MCF 10A (cell line): ENCODE data around the gene GRIK2. TPM values are rescaled to one million over a fixed set of nuclear protein-coding genes. Genes with fewer than 3 reads are reported as not detected.

ENCODE experiments used
- BruUV-seq: library from RNA; stranded (reverse); fragments of 400-500 nt; replicated peaks from 2 replicates; lab custom pipeline; 2021; lab: Mats Ljungman, UMichigan
- CTCF ChIA-PET: fragments of 300-600 bp; sonication (Branson Sonifier 250); formaldehyde crosslinking; extraction: SDS; loops from one replicate; lab custom pipeline; 2021; ENCODE audit warnings: antibody characterized with exemption, inconsistent platforms; lab: Yijun Ruan, JAX
- POLR2A ChIA-PET: fragments of 300-600, 350-650 bp; sonication (Branson Sonifier 250); formaldehyde crosslinking; extraction: SDS; loops from one replicate; lab custom pipeline; 2020; ENCODE audit warnings: antibody characterized with exemption, inconsistent platforms; lab: Yijun Ruan, JAX
- DNase-seq: peaks from one replicate; pipeline ENCODE4 v3.0.0-alpha.2; 2018; ENCODE audit not compliant: unreplicated experiment
- H3K27ac Mint-ChIP-seq: one replicate; pipeline ENCODE4 v1.8.0; 2022; ENCODE audit warnings: mild to moderate bottlenecking, low read depth, mixed read lengths; ENCODE audit not compliant: unreplicated experiment
- H3K27me3 Mint-ChIP-seq: one replicate; pipeline ENCODE4 v1.8.0; 2022; ENCODE audit warnings: mixed read lengths; ENCODE audit not compliant: insufficient read depth, unreplicated experiment
- H3K36me3 Mint-ChIP-seq: one replicate; pipeline ENCODE4 v1.8.0; 2022; ENCODE audit warnings: mild to moderate bottlenecking, moderate library complexity, mixed read lengths; ENCODE audit not compliant: insufficient read depth, unreplicated experiment
- H3K4me1 Mint-ChIP-seq: one replicate; pipeline ENCODE4 v1.8.0; 2022; ENCODE audit warnings: mixed read lengths; ENCODE audit not compliant: insufficient read depth, unreplicated experiment
- H3K4me3 Mint-ChIP-seq: one replicate; pipeline ENCODE4 v1.8.0; 2022; ENCODE audit warnings: mild to moderate bottlenecking, moderate library complexity, mixed read lengths; ENCODE audit not compliant: unreplicated experiment
- H3K9me3 Mint-ChIP-seq: one replicate; pipeline ENCODE4 v1.8.0; 2022; ENCODE audit warnings: mixed read lengths; ENCODE audit not compliant: unreplicated experiment
- CTCF ChIP-seq: fragments of 200-600 bp; IDR thresholded peaks from one replicate; pipeline ENCODE4 v1.8.0; 2022; ENCODE audit warnings: antibody characterized with exemption, mild to moderate bottlenecking; ENCODE audit not compliant: unreplicated experiment
- intact Hi-C: fragments of 100-400 bp; cut with micrococcal nuclease; formaldehyde crosslinking; loops from 2 replicates; pipeline ENCODE4 v1.14.1; 2022
- total RNA-seq: library from RNA; stranded (reverse); gene quantifications from 2 replicates; pipeline ENCODE4 v1.2.3, GENCODE V29; 2022

Gene GRIK2
- total RNA-seq, 1 experiment from 2014 or later: 0.89 TPM

GRCh38 chr6:101588343-101588742 is 194.8 kb downstream of the GRIK2 start:
- intact Hi-C loops: no loop called here
- no TSS peak for BruUV-seq
- TF ChIP-seq CTCF: no peak
- Mint-ChIP-seq H3K27me3 (no peaks in the 10 kb centered on the region), H3K4me1 (no peaks in the 10 kb centered on the region), H3K4me3 (no peak overlapping the region), H3K36me3 (no peaks in the 10 kb centered on the region), H3K27ac (no peak overlapping the region), H3K9me3 (no peaks in the 10 kb centered on the region)
- ChIA-PET CTCF (interaction anchor here (1.1 kb wide), 1 partner anchor 83 kb away, joined by 3 read pairs; no protein-coding TSS in a partner anchor), POLR2A (interaction anchor here (1.1 kb wide), 1 partner anchor 25 kb away, joined by 3 read pairs; no protein-coding TSS in a partner anchor)
- DNase-seq: no peak

DNA sequence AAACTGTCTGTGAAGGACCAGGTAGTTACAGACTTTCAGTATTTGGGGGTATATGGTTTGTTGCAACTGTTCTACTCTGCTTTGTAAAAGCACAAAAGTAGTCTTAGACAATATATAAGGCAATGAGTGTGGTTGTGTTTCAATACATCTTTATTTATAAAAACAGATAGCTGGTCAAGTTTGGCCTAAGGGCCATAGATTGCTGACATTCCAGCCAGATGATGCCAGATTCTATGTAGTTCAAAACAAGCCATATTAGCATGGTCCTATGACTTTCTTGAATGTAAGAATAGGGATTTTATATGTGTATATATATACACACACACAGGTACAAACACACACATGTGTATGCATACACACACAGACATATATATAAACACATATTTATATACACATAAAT is 201.8 kb downstream of the GRIK2 start:
- intact Hi-C loops: no loop called here
- no peak for DNase-seq

GRCh38 chr6:101597693-101598092 is 204.2 kb downstream of the GRIK2 start:
- ChIA-PET POLR2A (no interaction called here), CTCF (no interaction called here)
- Mint-ChIP-seq H3K27ac (no peak overlapping the region), H3K36me3 (no peaks in the 10 kb centered on the region), H3K27me3 (no peaks in the 10 kb centered on the region), H3K4me3 (no peak overlapping the region), H3K4me1 (peaks cover 6% of the 10 kb centered on the region), H3K9me3 (no peaks in the 10 kb centered on the region)
- intact Hi-C loops: no loop called here
- DNase-seq: peak; percentile 58
- TF ChIP-seq CTCF: no peak
- BruUV-seq: no TSS peak

More for the DNA sequence above, 201.8 kb downstream of the GRIK2 start:
- Mint-ChIP-seq H3K27me3 (no peaks in the 10 kb centered on the region), H3K4me3 (no peak overlapping the region), H3K27ac (no peak overlapping the region), H3K9me3 (no peaks in the 10 kb centered on the region), H3K4me1 (peaks cover 6% of the 10 kb centered on the region), H3K36me3 (no peaks in the 10 kb centered on the region)
- no peak for TF ChIP-seq CTCF
- ChIA-PET POLR2A (interaction anchor here (0.6 kb wide), 1 partner anchor 38 kb away, joined by 3 read pairs; no protein-coding TSS in a partner anchor), CTCF (no interaction called here)
- BruUV-seq: no TSS peak

DNA sequence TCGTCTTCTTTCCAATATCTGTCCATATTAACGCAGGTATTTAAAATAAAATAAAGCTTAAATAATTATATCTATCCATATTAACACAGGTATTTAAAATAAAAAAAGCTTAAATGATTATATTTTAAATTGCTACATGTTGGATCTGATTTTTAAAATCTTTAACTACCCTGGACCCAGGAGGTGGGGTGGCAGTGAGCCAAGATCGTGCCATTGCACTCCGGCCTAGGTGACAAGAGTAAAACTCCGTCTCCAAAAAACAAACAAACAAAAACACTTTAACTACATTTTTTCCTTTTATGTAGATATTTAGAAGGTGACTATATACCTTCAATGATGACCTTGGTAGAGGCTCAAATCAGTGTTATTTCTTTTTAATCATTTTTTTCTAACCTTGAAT is 211.9 kb downstream of the GRIK2 start:
- no peak for DNase-seq
- intact Hi-C loops: no loop called here
- no TSS peak for BruUV-seq
- Mint-ChIP-seq H3K27me3 (no peaks in the 10 kb centered on the region), H3K36me3 (no peaks in the 10 kb centered on the region), H3K4me3 (no peak overlapping the region), H3K27ac (no peak overlapping the region), H3K4me1 (no peaks in the 10 kb centered on the region), H3K9me3 (peaks cover 7% of the 10 kb centered on the region)
- no peak for TF ChIP-seq CTCF
- POLR2A ChIA-PET: no interaction called here
- CTCF ChIA-PET: interaction anchor here (0.7 to 0.8 kb wide), 2 partner anchors 13 to 617 kb away, joined by 3 to 4 read pairs; no protein-coding TSS in a partner anchor
